Suprapubic skin (tissue), 4 donors: ENCODE measurements around the gene CHMP2B. TPM values are rescaled to one million over a fixed set of nuclear protein-coding genes. Genes with fewer than 3 reads are reported as not detected.

Source experiments
- DNase-seq, 2 donors: peaks; one replicate each; pipeline ENCODE4 v3.0.0-alpha.2; 2019; ENCODE audit warnings: low spot score in 2 of 2
- H3K27ac ChIP-seq: fragments of 200-600 bp; sonication (generic); one replicate; pipeline ENCODE4 v1.5.1; 2019
- H3K27me3 ChIP-seq: fragments of 200-600 bp; sonication (generic); one replicate; pipeline ENCODE4 v1.5.1; 2019
- H3K36me3 ChIP-seq: fragments of 200-600 bp; sonication (generic); one replicate; pipeline ENCODE4 v1.5.1; 2019
- H3K4me1 ChIP-seq: fragments of 200-600 bp; sonication (generic); one replicate; pipeline ENCODE4 v1.5.1; 2019
- H3K4me3 ChIP-seq: fragments of 200-600 bp; sonication (generic); one replicate; pipeline ENCODE4 v1.5.1; 2019; ENCODE audit warnings: mild to moderate bottlenecking
- H3K9me3 ChIP-seq: fragments of 200-600 bp; sonication (generic); one replicate; pipeline ENCODE4 v1.5.1; 2019
- CTCF ChIP-seq, 2 donors: fragments of 200-600 bp in 1 of 2; fragments of 450-650 bp in 1 of 2; sonication (generic) in 1 of 2; IDR thresholded peaks; one replicate each; pipeline ENCODE4 v1.5.1; 2016 to 2019; ENCODE audit warnings: antibody characterized with exemption in 2 of 2, mild to moderate bottlenecking in 1 of 2, moderate library complexity in 1 of 2
- EP300 ChIP-seq: sonication (generic); formaldehyde crosslinking; IDR thresholded peaks from one replicate; pipeline ENCODE4 v1.6.1; 2017; ENCODE audit warnings: antibody characterized with exemption
- POLR2A ChIP-seq, 2 donors: fragments of 450-650 bp; IDR thresholded peaks; one replicate each; pipeline ENCODE4 v1.6.1; 2017; ENCODE audit warnings: antibody characterized with exemption in 2 of 2, mild to moderate bottlenecking in 2 of 2, moderate library complexity in 2 of 2
- POLR2AphosphoS5 ChIP-seq, 3 donors: sonication (generic); formaldehyde crosslinking; IDR thresholded peaks; one replicate each; pipeline ENCODE4 v1.6.1; 2017; ENCODE audit warnings: antibody characterized with exemption in 3 of 3
- WGBS: methylation state at CpG from one replicate; pipeline ENCODE4 v1.1.5; 2018; 5-methylcytosine and 5-hydroxymethylcytosine counted together
- total RNA-seq, 4 donors: library from RNA; depleted of rRNA; stranded (reverse); fragments of >200 nt; gene quantifications; one replicate each; pipeline ENCODE4 v1.1.0, GENCODE V29; 2016

Gene CHMP2B
- total RNA-seq, 4 donors from 2014 or later = 27.4 to 43.5 (median 31.1) TPM

GRCh38 chr3:87225659-87226058, 1.4 kb upstream of the CHMP2B start:
- WGBS = 53% methylated on average over 5 of the region's 5 CpGs
- TF ChIP-seq POLR2AphosphoS5 (IDR thresholded peaks at IDR 0.05) (no peak), POLR2A (IDR thresholded peaks at IDR 0.05) (no peak), EP300 (no peak), CTCF (IDR thresholded peaks at IDR 0.05) (no peak)
- Histone ChIP-seq H3K36me3 (no peaks in the 10 kb centered on the region), H3K27me3 (peaks cover under 1% of the 10 kb centered on the region), H3K9me3 (no peaks in the 10 kb centered on the region), H3K4me1 (peaks cover 37% of the 10 kb centered on the region), H3K27ac (no peak overlapping the region), H3K4me3 (no peak overlapping the region)
- no peak for DNase-seq

- no peaks in the 10 kb centered on the region for H3K36me3 ChIP-seq
- WGBS = 0% methylated on average over 3 of the region's 3 CpGs
- DNase-seq = no peak
- H3K4me3 ChIP-seq = peak overlapping the region; percentile 92
- no peaks in the 10 kb centered on the region for H3K27me3 ChIP-seq
- peak overlapping the region; percentile 95 for H3K27ac ChIP-seq
- TF ChIP-seq EP300 = no peak
- H3K9me3 ChIP-seq = no peaks in the 10 kb centered on the region
- peaks cover 44% of the 10 kb centered on the region for H3K4me1 ChIP-seq
Measured at GRCh38 chr3:87227835-87228144, 681 bp downstream of the CHMP2B start.

GRCh38 chr3:87228316-87228715, 1.2 kb downstream of the CHMP2B start:
- Histone ChIP-seq H3K4me1 (peaks cover 49% of the 10 kb centered on the region), H3K4me3 (peak overlapping the region; percentile 92), H3K36me3 (no peaks in the 10 kb centered on the region), H3K27ac (no peak overlapping the region), H3K27me3 (no peaks in the 10 kb centered on the region), H3K9me3 (no peaks in the 10 kb centered on the region)
- TF ChIP-seq EP300 (no peak), CTCF (IDR thresholded peaks at IDR 0.05) (no peak), POLR2AphosphoS5 (IDR thresholded peaks at IDR 0.05) (no peak), POLR2A (IDR thresholded peaks at IDR 0.05) (no peak)
- WGBS = 13% methylated on average over 1 of the region's 1 CpG
- no peak for DNase-seq

GRCh38 chr3:87229113-87229512, 2.0 kb downstream of the CHMP2B start:
- no peak for DNase-seq
- Histone ChIP-seq H3K4me3 (no peak overlapping the region), H3K4me1 (peaks cover 54% of the 10 kb centered on the region), H3K36me3 (no peaks in the 10 kb centered on the region), H3K27me3 (no peaks in the 10 kb centered on the region), H3K27ac (no peak overlapping the region), H3K9me3 (no peaks in the 10 kb centered on the region)
- 46% methylated on average over 1 of the region's 1 CpG for WGBS
- TF ChIP-seq EP300 (no peak), POLR2AphosphoS5 (IDR thresholded peaks at IDR 0.05) (no peak), CTCF (IDR thresholded peaks at IDR 0.05) (no peak), POLR2A (IDR thresholded peaks at IDR 0.05) (no peak)

- H3K9me3 ChIP-seq = no peaks in the 10 kb centered on the region
- peaks cover 31% of the 10 kb centered on the region for H3K4me1 ChIP-seq
- TF ChIP-seq POLR2AphosphoS5 (IDR thresholded peaks at IDR 0.05) (no peak), CTCF (IDR thresholded peaks at IDR 0.05) (no peak), POLR2A (IDR thresholded peaks at IDR 0.05) (no peak), EP300 (no peak)
- WGBS = 93% methylated on average over 1 of the region's 1 CpG
- no peak for DNase-seq
- H3K27me3 ChIP-seq = no peaks in the 10 kb centered on the region
- H3K36me3 ChIP-seq = peaks cover 6% of the 10 kb centered on the region
- no peak overlapping the region for H3K4me3 ChIP-seq
- no peak overlapping the region for H3K27ac ChIP-seq
Measured at GRCh38 chr3:87233805-87234204, 6.7 kb downstream of the CHMP2B start.

- Histone ChIP-seq H3K27ac (no peak overlapping the region), H3K27me3 (no peaks in the 10 kb centered on the region), H3K9me3 (no peaks in the 10 kb centered on the region), H3K4me1 (peaks cover 16% of the 10 kb centered on the region), H3K4me3 (no peak overlapping the region), H3K36me3 (peaks cover 8% of the 10 kb centered on the region)
- TF ChIP-seq POLR2AphosphoS5 (IDR thresholded peaks at IDR 0.05) = no peak
- TF ChIP-seq POLR2A (IDR thresholded peaks at IDR 0.05) = no peak
- no peak for TF ChIP-seq EP300
- no peak for TF ChIP-seq CTCF (IDR thresholded peaks at IDR 0.05)
- DNase-seq = no peak
- 100% methylated on average over 1 of the region's 1 CpG for WGBS
Measured at GRCh38 chr3:87236093-87236492, 9.0 kb downstream of the CHMP2B start.
